Measurements from ENCODE around the gene DDX5. TPM values are rescaled to one million over a fixed set of nuclear protein-coding genes. Genes with fewer than 3 reads are reported as not detected.

Gene DDX5
- polyA plus RNA-seq, 1 of the 3 experiments (the other 2 are of a cell fraction): 1,642 TPM

- DNase-seq: no peak
- ChIA-PET CTCF (interaction anchor here (0.8 to 6.7 kb wide), 12 partner anchors 12 to 579 kb away, joined by 3 to 76 read pairs (median 7); partner anchors contain the start of genes CEP95 and DDX5), POLR2A (interaction anchor here (2.5 kb wide), 1 partner anchor 14 kb away, joined by 15 read pairs; the partner anchor contains the start of genes CEP95 and DDX5)
- WGBS (ENCODE audit: low lambda C conversion rate): 37% methylated on average over 3 of the region's 3 CpGs
- H3F3A ChIP-seq (replicated peaks; ENCODE audit: insufficient read depth): peaks cover 4% of the 10 kb centered on the region
- TF ChIP-seq TEAD4 (IDR thresholded peaks at IDR 0.05; ENCODE audit: borderline replicate concordance, insufficient read depth) (no peak), POLR2AphosphoS5 (IDR thresholded peaks at IDR 0.05; ENCODE audit: low read depth, low read length) (no peak), SMC3 (IDR thresholded peaks at IDR 0.05; ENCODE audit: low read depth, low read length) (no peak), RAD21 (IDR thresholded peaks at IDR 0.05; ENCODE audit: low read length) (no peak), USF2 (IDR thresholded peaks at IDR 0.05; ENCODE audit: borderline replicate concordance, low read depth, low read length) (no peak), MAX (IDR thresholded peaks at IDR 0.05; ENCODE audit: low read depth) (no peak), ZBTB33 (IDR thresholded peaks at IDR 0.05; ENCODE audit: borderline replicate concordance, low read depth) (no peak), PBX3 (IDR thresholded peaks at IDR 0.05) (no peak), REST (IDR thresholded peaks at IDR 0.05; ENCODE audit: low read depth, low read length) (no peak)
- H4K20me1 ChIP-seq (ENCODE audit: insufficient read depth): no peaks in the 10 kb centered on the region
- H3K9me3 ChIP-seq: no peaks in the 10 kb centered on the region
- no peak overlapping the region for H2AFZ ChIP-seq (ENCODE audit: low read depth)
- no peak overlapping the region for H3K4me3 ChIP-seq (ENCODE audit: low read depth in 2 of 2, low read length in 1 of 2)
- H3K27ac ChIP-seq (ENCODE audit: low read depth in 2 of 2, low read length in 1 of 2): no peak overlapping the region; a peak in 1 of 4 replicates
- no peaks in the 10 kb centered on the region for H3K27me3 ChIP-seq (ENCODE audit: insufficient read depth)
- H3K9ac ChIP-seq: no peak overlapping the region
- peaks cover 45% of the 10 kb centered on the region for H3K79me2 ChIP-seq (ENCODE audit: insufficient read depth)
- H3K36me3 ChIP-seq (replicated peaks in 1 of 2; ENCODE audit: control insufficient read depth in 1 of 2, insufficient read depth in 2 of 2, low read length in 1 of 2): peaks cover 40 to 53% of the 10 kb centered on the region in 2 experiments
- peaks cover 4 to 9% of the 10 kb centered on the region in 2 experiments; a peak in 3 of 4 replicates for H3K4me1 ChIP-seq (ENCODE audit: control insufficient read depth in 1 of 2, insufficient read depth in 2 of 2, low read depth in 1 of 2, low read length in 1 of 2)
- H3K4me2 ChIP-seq: no peak overlapping the region
- H3K9me2 ChIP-seq: no peaks in the 10 kb centered on the region
These were observed 14.1 kb downstream of the DDX5 start for GRCh38 chr17:64491994-64492393.
